SHP77 (cell line): ENCODE data around the gene AP1S1.
"Not testable (repeated sequence)": the region's sequence is repeated elsewhere in the genome, so short reads cannot be mapped to it uniquely, and the experiment has no call there.

Source experiments
- DNase-seq, 2 experiments: peaks; one replicate each; lab custom pipeline; 2025; lab: John Stamatoyannopoulos, UW

AP1S1 gene

DNA sequence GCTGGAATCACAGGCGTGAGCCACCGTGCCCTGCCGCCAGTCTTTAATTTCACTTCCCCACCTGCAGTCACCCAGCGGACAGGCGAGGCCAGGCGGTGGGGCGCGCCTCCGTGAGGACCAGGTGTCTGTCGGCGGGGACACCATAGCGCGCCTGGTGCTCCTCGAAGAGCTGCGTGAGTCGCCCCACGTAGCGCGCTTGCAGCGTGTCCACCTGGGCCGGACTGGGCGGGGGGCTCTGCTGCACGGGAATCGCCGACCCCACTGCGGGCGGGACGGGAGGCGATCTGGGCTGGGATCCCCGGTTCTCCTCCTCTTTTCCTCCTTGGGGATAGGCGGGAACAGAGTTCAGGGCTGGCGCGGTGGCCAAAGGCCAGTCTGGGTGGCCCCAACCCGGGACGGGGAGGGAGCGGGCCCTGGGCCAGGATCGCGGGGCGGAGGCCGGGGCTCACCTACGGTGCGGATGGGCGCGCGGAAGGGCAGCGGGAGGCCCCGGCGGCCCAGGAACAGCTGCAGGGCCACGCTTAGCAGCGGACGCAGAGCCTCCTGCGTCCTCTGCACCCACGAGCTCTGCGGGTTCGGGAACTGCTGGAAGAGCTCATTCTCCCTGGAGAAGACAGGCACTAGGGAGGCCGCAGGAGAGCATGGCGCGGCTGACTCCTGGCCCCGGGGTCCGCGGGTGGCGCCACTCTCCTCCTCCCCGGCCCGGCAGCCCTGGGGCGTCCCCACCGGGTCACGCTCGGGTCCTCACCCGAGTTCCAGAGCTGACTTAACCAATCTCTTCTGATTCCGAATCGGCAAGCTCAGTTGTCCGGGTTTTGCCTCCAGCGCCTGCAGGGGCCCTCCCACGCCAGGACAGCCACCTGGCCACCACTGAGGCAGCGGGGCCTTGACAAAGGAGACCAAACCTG, 47.7 kb downstream of the AP1S1 start:
- no peak for DNase-seq

DNA sequence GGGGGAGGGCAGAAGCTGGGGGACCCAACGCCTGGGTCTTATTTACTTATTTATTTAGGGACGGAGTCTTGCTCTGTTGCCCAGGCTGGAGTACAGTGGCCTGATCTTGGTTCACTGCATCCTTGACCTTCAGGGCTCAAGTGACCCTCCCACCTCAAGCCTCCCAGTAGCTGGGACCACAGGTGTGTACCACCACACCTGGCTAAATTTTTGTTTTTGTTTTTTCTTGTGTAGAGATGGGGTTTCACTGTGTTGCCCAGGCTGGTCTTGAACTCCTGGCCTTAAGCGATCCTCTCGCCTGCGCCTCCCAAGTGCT, 48.3 kb downstream of the AP1S1 start:
- no peak for DNase-seq

DNA sequence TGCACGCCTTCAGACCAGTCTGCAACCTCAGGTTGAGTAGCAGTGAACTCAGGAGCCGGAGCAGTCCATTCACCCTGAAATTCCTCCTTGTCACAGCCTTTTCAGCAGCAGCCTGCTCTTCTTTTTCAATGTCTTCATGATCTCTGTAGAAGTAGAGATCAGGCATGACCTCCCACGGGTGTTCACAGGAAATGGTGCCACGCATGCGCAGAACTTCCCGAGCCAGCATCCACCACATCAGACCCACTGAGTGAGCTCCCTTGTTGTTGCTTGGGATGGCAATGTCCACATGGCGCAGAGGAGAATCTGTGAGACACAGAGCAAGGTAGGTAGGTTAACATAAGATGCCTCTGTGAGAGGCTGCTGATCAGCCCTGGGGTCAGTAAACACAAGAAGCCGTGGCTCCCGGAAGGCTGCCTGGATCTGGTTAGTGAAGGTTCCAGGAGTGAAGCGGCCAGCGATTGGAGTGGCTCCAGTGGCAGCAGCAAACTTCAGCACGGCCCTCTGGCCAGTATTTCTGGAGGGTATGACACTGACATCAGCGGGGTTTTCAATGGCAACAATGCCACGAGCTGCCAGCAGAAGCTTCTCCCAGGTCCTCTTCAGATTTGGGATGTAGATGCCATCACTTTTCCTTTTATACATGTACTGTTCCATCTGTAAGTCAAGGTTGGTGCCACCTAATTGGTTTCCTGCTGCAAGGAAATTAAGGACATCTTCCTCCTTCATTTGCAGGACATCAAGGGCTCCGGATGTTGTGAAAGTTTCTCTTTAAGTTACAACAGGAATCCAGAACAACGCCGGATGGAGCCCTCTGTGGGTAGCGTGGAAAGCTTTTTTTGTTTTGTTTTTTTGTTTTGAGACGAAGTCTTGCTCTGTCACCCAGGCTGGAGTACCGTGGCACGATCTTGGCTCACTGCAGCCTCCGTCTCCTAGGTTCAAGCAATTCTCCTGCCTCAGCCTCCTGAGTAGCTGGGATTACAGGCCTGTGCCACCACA, 49.8 kb downstream of the AP1S1 start:
- DNase-seq, result not testable (repeated sequence)

DNA sequence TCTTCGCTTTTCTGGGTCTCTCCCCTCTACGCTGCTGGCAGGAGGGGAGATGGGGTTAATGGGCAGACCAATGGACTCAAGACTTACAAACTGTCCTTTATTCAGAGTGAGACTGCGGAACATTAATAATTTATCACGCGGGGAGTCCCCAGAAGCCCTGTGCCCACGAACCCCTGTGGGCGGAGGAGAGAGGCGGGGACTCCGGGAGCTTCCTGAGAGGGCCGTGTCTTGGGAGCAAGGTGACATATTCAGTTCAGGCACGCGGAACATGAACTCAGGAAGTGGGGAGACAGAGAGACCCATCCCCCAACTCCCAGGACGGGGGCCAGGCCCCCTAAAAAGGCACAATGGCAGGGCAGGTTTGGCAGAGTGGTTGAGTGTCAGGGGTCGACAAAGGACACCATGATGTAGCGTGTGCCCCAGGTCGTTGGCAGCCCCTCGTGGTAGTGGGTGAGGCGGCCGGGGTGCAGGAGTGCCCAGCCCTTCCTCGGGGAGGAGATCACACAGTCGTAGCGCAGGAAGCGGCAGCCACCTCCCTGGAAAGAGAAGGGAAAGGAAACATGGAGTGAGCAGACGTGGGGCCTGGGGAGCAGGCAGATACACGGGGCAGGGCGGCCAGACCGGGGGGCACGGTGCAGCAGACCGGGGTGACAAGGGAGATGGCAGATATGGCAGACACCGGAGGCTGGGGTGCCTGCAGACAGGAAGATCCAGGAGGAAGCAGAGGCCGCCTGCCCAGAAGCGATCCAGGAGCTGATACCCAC, 51.8 kb downstream of the AP1S1 start:
- no peak for DNase-seq

DNA sequence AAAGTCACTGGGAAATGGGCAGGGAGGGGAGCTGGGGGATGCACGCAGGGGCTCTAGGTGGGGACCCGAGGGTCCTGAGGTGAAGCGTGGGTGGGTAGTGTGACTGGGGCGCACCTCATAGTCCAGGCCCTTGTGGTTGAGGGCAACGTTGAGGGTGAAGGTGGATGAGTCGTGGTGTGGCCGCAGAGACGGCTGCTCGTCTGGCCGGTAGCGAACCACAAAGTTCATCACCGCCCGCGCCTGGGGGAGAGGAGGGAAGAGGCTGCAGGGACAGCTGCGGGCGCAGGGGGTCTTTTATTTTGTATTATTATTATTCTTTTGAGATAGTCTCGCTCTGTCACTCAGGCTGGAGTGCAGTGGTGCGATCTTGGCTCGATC, 52.4 kb downstream of the AP1S1 start:
- DNase-seq, result no peak

DNA sequence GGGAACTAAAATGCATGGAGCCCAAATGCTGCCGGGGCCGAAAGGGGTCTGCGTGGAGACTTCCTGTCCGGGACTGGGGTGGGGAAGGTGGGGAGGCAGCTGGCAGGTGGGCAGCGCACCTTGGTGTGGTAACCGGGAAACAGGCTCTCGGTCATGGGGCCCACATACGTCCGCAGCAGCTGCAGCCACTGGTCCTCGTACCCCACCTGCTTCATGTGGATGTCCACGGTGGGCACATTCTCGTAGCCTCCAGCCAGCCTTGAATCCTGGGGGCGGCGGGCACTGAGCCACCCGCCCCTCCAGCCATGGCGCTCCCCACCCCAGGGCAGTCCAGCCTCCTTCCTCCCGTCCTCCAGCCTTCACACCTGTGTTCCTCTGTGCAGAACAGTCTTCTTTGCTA, 53.2 kb downstream of the AP1S1 start:
- DNase-seq, result no peak

DNA sequence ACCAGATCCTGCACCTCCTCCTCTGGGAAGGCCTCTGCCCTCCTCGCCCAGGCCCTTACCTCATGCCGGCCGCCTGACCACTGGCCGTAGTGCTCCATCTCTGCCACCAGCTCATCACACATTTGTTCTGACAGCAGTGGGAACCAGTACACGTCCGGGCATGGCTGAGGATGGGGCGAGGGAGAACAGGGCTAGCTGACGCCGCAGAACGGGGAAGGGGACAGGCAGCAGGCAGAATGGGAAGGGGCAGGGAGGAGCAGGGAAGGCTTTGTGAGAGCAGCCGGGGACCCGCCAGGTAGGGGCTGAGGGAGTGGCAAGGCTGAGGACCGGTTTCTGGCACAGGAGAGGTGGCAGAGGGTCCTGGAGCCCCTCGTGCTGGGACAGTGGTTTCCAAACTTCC, 54.5 kb downstream of the AP1S1 start:
- no peak for DNase-seq

DNA sequence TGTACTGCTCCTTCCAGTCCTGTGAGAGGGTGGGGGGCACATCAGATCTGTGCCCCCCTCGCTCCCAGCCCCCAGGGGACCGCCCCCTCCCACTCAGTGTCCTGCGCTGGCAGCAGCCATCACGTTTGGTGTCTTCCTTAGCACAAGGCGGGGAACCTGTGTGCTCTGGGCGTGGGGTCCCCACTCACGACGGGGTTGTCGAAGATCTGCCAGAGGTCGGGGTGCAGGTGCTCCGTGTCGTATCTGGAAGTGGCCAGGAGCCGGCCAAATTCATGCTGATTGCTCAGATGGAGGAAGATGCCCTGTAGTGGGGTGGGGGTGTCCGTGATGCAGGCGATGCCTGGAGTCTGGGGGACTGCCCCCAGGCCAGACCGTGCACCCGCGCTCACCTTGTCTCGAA, 55.9 kb downstream of the AP1S1 start:
- no peak for DNase-seq
